PC-9 (cell line): ENCODE results near the gene DENND1A. TPM values are rescaled to one million over a fixed set of nuclear protein-coding genes. Genes with fewer than 3 reads are reported as not detected.

Experiments
- BruUV-seq: library from RNA; stranded (reverse); fragments of 400-500 nt; replicated peaks from 2 replicates; lab custom pipeline; 2021; lab: Mats Ljungman, UMichigan
- CTCF ChIA-PET: fragments of 300-600 bp; sonication (Branson Sonifier 250); formaldehyde crosslinking; loops from one replicate; lab custom pipeline; 2022; ENCODE audit warnings: antibody characterized with exemption; lab: Charles Lee
- POLR2A ChIA-PET: fragments of 300-600 bp; sonication (Branson Sonifier 250); formaldehyde crosslinking; loops from one replicate; lab custom pipeline; 2022; ENCODE audit warnings: antibody characterized with exemption; ENCODE audit not compliant: unreplicated experiment; lab: Charles Lee
- DNase-seq, 2 experiments: peaks; one replicate each; pipeline versions ENCODE4 v3.0.0 to v3.0.0-alpha.2; 2015 to 2022; ENCODE audit warnings: mixed read lengths in 1 of 2
- H2AFZ ChIP-seq: fragments of 200-600 bp; sonication (generic); 2 replicates; pipeline ENCODE4 v1.8.1; 2017; ENCODE audit warnings: antibody characterized with exemption
- H3F3A ChIP-seq: fragments of 200-600 bp; sonication (generic); 2 replicates; pipeline ENCODE4 v1.8.1; 2017; ENCODE audit warnings: antibody characterized with exemption, mild to moderate bottlenecking, low read depth; ENCODE audit not compliant: insufficient read depth
- H3K27ac ChIP-seq: fragments of 200-600 bp; sonication (generic); 2 replicates; pipeline ENCODE4 v1.6.1; 2016; ENCODE audit warnings: mixed run types
- H3K27me3 ChIP-seq: fragments of 200-600 bp; sonication (generic); 2 replicates; pipeline ENCODE4 v1.6.1; 2016; ENCODE audit warnings: low read depth, mixed run types; ENCODE audit not compliant: insufficient read depth
- H3K36me3 ChIP-seq: fragments of 200-600 bp; sonication (generic); 2 replicates; pipeline ENCODE4 v1.6.1; 2016; ENCODE audit warnings: low read depth, mixed run types
- H3K4me1 ChIP-seq: fragments of 200-600 bp; sonication (generic); replicated peaks from 2 replicates; pipeline ENCODE4 v1.6.1; 2016; ENCODE audit warnings: mixed run types; ENCODE audit not compliant: insufficient read depth
- H3K4me2 ChIP-seq: fragments of 200-600 bp; sonication (generic); 2 replicates; pipeline ENCODE4 v1.6.1; 2017; ENCODE audit warnings: mixed run types
- H3K4me3 ChIP-seq: fragments of 200-600 bp; sonication (generic); 2 replicates; pipeline ENCODE4 v1.6.1; 2016; ENCODE audit warnings: mixed run types
- H3K79me2 ChIP-seq: fragments of 200-600 bp; sonication (generic); 2 replicates; pipeline ENCODE4 v1.6.1; 2017; ENCODE audit warnings: low read depth, mixed run types
- H3K9me2 ChIP-seq: fragments of 200-600 bp; sonication (generic); 2 replicates; pipeline ENCODE4 v1.8.1; 2017; ENCODE audit warnings: mild to moderate bottlenecking; ENCODE audit not compliant: insufficient read depth
- H3K9me3 ChIP-seq: fragments of 200-600 bp; sonication (generic); 2 replicates; pipeline ENCODE4 v1.8.1; 2016; ENCODE audit warnings: low read depth; ENCODE audit not compliant: insufficient read depth
- H4K20me1 ChIP-seq: fragments of 200-600 bp; sonication (generic); 2 replicates; pipeline ENCODE4 v1.8.1; 2017; ENCODE audit not compliant: insufficient read depth
- CTCF ChIP-seq: fragments of 200-600 bp; sonication (generic); conservative IDR thresholded peaks from 2 replicates; pipeline ENCODE4 v1.6.1; 2017; ENCODE audit warnings: mixed run types, antibody characterized with exemption, mild to moderate bottlenecking, moderate library complexity
- EZH2 ChIP-seq: fragments of 200-600 bp; sonication (generic); IDR thresholded peaks from 2 replicates; pipeline ENCODE4 v1.8.0; 2017; ENCODE audit warnings: antibody characterized with exemption, low read depth
- intact Hi-C: fragments of 100-400 bp; cut with micrococcal nuclease; formaldehyde crosslinking; loops from one replicate; pipeline ENCODE4 v1.10.0; 2022; ENCODE audit not compliant: unreplicated experiment
- total RNA-seq: library from RNA; stranded (reverse); gene quantifications from 2 replicates; pipeline ENCODE4 v1.2.3, GENCODE V29; 2021

The DENND1A gene
- total RNA-seq, 1 experiment from 2014 or later: 37.7 TPM

GRCh38 chr9:123866497-123866896 lies 63.4 kb downstream of the DENND1A start:
- 0 out of 2 replicates have a peak, but pooled peaks cover 5% of the 10 kb centered on the region for H3K9me2 ChIP-seq
- no peak overlapping the region for H3K4me3 ChIP-seq
- intact Hi-C loops: no loop called here
- H3K27ac ChIP-seq: no peak overlapping the region
- H3K36me3 ChIP-seq: no peaks in the 10 kb centered on the region
- no peak for DNase-seq
- no TSS peak for BruUV-seq
- H3F3A ChIP-seq: no peaks in the 10 kb centered on the region
- no peaks in the 10 kb centered on the region for H3K27me3 ChIP-seq
- no peak overlapping the region for H2AFZ ChIP-seq
- POLR2A ChIA-PET: no interaction called here
- CTCF ChIA-PET: no interaction called here
- H4K20me1 ChIP-seq: no peaks in the 10 kb centered on the region
- no peaks in the 10 kb centered on the region for H3K9me3 ChIP-seq
- no peak overlapping the region for H3K4me2 ChIP-seq
- no peaks in the 10 kb centered on the region for H3K79me2 ChIP-seq
- TF ChIP-seq EZH2 (no peak), CTCF (no peak)
- H3K4me1 ChIP-seq: no peaks in the 10 kb centered on the region

- POLR2A ChIA-PET: no interaction called here
- Histone ChIP-seq H3K9me3 (no peaks in the 10 kb centered on the region), H3K4me1 (no peaks in the 10 kb centered on the region)
Measured at GRCh38 chr9:123865226-123866000, 64.5 kb downstream of the DENND1A start.

GRCh38 chr9:123864251-123864650 lies 65.7 kb downstream of the DENND1A start:
- ChIA-PET POLR2A (no interaction called here), CTCF (no interaction called here)
- H2AFZ ChIP-seq: no peak overlapping the region
- H3K27ac ChIP-seq: no peak overlapping the region
- H3K4me3 ChIP-seq: no peak overlapping the region
- H3K9me2 ChIP-seq: 0 out of 2 replicates have a peak, but pooled peaks cover 5% of the 10 kb centered on the region
- H4K20me1 ChIP-seq: no peaks in the 10 kb centered on the region
- no peak for TF ChIP-seq CTCF
- TF ChIP-seq EZH2: no peak
- no peak for DNase-seq
- no TSS peak for BruUV-seq
- intact Hi-C loops: no loop called here
- H3K9me3 ChIP-seq: no peaks in the 10 kb centered on the region
- no peaks in the 10 kb centered on the region for H3K36me3 ChIP-seq
- no peaks in the 10 kb centered on the region for H3K79me2 ChIP-seq
- no peaks in the 10 kb centered on the region for H3K4me1 ChIP-seq
- H3F3A ChIP-seq: no peaks in the 10 kb centered on the region
- no peak overlapping the region for H3K4me2 ChIP-seq
- no peaks in the 10 kb centered on the region for H3K27me3 ChIP-seq

More at GRCh38 chr9:123865226-123866000, 64.5 kb downstream of the DENND1A start:
- Histone ChIP-seq H3K27me3 (no peaks in the 10 kb centered on the region), H3K79me2 (no peaks in the 10 kb centered on the region), H3K4me3 (no peak overlapping the region), H3K27ac (no peak overlapping the region), H3K9me2 (0 out of 2 replicates have a peak, but pooled peaks cover 5% of the 10 kb centered on the region), H2AFZ (no peak overlapping the region), H3F3A (no peaks in the 10 kb centered on the region), H3K4me2 (no peak overlapping the region), H3K36me3 (no peaks in the 10 kb centered on the region), H4K20me1 (no peaks in the 10 kb centered on the region)
- CTCF ChIA-PET: no interaction called here
- DNase-seq: no peak
- no TSS peak for BruUV-seq
- TF ChIP-seq CTCF: no peak
- TF ChIP-seq EZH2: no peak
- intact Hi-C loops: no loop called here
